ENCODE measurements around the gene FBN1.

Gene FBN1

GRCh38 chr15:48406911-48407310, 238.6 kb downstream of the FBN1 start:
- no peak for DNase-seq (ENCODE audit: low read depth in 3 of 3, low spot score in 1 of 3)

DNA sequence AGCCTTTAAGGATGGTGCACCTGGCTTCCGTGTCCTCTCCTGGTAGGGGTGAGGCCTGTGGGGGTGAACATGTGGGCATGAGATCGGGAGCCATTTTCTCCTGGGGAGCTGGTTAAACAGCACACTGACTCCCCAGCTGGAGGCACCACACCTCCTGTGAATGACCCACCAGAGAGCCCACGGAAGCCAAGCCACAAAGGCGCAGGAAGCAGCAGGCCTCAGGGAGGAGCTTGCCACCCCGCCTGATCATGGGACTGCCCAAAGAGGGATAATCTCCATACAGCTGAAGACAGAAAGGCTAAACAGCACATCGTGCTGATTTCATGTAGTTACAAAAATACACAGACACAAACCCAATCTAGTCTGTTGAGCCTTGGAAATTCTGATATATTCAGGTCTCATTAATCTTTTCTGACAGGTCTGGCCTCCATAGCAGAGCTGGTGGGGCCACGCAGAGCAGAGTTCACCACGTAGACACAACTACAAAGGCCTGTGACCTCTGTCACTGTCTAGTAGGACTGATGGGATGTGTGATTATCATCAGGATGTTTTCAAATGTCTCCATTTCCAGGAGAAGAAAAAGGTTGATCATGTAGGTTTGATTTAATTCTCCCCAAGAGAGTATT, 239.1 kb downstream of the FBN1 start:
- DNase-seq (ENCODE audit: low read depth in 3 of 3, low spot score in 1 of 3), result no peak

- DNase-seq (ENCODE audit: low read depth in 3 of 3, low spot score in 1 of 3), result no peak
Observed at GRCh38 chr15:48402427-48403177, 242.9 kb downstream of the FBN1 start.

DNA sequence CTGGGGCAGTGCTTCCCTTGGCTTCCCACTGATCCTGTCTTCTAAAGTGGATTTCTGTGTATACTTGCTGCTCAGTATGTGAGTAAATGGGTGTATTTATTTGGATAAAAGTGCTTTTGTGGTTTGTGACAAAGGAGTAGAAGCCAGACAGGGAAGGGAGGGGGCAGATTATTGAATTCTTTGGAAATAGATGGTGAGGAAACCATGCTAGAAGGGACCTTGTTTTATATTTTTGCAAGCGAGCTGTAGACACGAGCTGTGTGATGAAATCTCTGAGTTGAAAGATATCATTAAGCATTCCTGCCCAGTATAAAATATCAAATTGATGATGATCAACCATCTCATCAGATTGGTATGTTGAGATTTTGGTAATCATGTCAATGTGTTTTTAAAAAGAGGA, 245.4 kb downstream of the FBN1 start:
- no peak for DNase-seq (ENCODE audit: low read depth in 3 of 3, low spot score in 1 of 3)

GRCh38 chr15:48397841-48398240, 247.7 kb downstream of the FBN1 start:
- no peak for DNase-seq (ENCODE audit: low read depth in 3 of 3, low spot score in 1 of 3)

- DNase-seq (ENCODE audit: low read depth in 3 of 3, low spot score in 1 of 3), result no peak
Observed at GRCh38 chr15:48396020-48396419, 249.5 kb downstream of the FBN1 start.

DNA sequence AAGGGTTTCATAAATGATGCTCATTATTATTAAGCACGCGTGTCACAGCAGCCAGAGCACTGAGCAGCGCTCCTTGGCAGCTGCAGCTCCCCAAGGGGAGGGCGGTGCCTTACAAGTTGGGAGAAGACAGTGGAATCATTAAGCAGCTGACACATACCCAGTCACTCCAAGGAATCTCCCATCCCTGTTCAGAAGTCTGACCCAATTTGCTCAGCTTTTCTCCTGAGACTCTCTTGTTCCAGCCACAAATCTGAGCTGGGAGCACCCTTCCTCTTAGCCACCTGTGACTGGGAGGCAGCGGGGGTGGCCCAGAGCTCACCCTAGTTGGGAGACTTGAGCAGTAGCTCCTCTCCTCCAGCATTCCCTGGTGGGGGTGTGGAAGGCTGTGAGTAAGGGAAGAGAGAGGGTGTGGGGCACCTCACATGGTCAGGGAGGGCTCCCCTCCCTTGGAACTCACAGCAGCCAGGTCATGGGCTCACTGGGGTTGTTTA, 249.9 kb downstream of the FBN1 start:
- no peak for DNase-seq (ENCODE audit: low read depth in 3 of 3, low spot score in 1 of 3)

DNA sequence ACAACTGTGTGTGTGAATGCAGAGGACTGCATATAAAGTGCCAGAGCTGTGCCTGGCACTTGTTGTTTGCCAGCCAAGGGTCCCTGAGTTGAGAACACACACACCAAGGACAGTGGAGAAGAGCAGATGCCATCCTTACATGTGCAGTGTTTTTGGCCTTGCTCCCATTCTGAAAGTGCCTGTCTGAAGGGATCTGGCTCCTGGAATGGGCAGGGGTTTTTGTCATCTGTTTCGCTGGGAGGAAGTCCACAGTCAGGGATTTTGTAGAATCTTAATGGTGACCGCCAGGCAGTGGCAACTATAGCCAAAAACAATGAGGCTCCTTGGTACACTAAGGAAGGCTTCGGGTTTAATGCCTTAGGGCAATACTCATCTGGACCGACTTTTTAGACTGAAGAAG, 250.5 kb downstream of the FBN1 start:
- DNase-seq (ENCODE audit: low read depth in 3 of 3, low spot score in 1 of 3), result no peak

- DNase-seq (ENCODE audit: low read depth in 3 of 3, low spot score in 1 of 3), result no peak
Observed at GRCh38 chr15:48393645-48394506, 251.6 kb downstream of the FBN1 start.

DNA sequence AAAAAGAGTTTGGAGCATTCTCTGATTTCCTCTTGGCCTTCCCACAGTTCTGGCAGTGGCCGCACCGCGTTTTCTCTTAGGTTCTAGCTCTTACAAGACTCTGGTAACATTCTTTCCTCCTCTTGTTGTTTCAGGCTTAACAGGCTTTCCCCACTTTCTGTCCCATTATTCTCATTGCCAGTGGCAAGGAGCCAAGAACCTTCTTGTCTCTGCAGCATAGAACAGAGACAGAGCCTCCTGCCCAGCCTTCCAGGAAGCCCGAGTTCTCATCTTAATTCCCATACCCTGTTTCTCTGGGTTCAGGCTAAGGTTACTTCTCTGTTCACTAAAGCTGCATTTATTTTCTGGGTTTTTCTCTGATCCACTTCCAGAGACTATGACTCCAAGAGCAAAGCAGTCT, 253.2 kb downstream of the FBN1 start:
- DNase-seq (ENCODE audit: low read depth in 3 of 3, low spot score in 1 of 3), result no peak

DNA sequence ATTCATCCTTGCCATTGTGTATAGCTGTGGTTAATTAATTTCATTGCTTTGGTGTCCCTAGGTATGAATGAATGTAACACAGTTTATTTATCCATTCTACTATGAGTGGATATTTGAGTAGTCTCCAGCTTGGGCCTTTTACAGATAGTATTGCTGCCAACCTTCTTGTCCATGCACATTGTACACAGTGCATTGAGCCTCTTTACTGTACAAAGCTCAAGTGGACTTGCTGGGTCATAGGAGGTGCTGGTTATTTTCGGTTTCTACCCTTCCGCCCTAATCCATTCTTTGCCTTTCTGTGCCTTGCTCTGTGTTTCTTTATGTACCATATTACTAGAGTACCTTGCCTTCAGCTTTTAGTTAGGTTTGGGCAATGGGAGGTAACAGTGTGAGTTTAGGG, 253.6 kb downstream of the FBN1 start:
- DNase-seq (ENCODE audit: low read depth in 3 of 3, low spot score in 1 of 3), result no peak

DNA sequence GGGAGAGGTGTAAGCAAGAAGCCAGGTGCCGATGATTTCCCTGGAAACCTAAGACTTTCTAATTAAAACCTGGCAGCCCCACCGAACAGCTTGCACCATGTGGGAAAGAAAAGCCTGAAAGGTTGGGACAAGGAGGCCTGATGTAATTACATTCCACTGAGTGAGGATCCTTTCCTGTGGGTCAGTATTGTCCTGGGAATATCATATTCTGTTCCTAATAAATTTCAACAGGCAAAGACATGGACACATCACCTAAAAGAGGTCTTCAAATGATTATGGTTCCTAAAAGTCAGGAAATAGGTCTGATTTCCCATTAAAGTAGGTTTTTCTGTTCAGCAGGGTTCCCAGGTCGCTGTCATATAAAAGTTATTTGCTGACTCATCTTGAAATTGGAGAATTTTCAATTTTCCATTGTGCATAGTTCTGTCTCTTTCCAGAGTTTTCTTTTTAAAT, 255.8 kb downstream of the FBN1 start:
- no peak for DNase-seq (ENCODE audit: low read depth in 3 of 3, low spot score in 1 of 3)

- no peak for DNase-seq (ENCODE audit: low read depth in 3 of 3, low spot score in 1 of 3)
Observed at GRCh38 chr15:48388910-48389309, 256.6 kb downstream of the FBN1 start.

DNA sequence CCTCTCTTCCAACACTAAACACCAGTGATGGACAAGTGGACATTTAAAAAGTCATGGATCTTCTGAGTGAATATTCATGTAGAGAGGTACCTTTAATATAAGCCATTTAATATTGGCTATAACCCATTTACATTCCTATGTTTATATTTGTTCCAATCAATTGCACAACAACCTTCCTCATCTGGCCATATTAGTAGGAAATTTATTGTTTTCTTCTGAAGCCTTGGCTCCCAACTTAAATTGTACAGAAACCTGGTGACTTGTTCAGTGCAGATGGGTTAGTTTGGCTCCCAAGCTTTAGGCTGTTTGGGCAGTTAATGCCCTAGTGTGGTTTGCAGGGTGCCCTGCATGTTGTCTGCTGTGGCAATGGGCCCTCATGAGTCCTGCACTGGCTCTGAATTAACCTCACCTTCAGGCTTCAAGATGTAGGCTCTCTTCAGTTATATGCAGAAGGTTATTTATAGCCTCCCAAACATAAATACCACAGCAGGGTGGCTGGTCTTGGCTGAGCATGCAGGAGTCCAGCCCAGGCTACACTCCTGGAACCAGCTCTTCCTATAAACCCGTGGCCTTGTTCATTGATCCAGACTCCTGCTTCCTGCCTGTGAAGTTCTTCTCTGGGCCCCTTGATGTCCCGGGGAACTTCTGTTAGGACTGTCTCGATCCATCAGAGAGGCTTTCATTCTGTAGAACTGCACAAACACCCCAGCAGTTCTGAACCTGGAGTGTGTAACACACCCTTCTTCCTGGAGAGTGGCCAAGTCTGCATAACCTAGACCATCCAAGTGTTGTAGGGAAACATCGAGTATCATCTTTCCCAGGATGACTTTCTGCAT, 257.3 kb downstream of the FBN1 start:
- no peak for DNase-seq (ENCODE audit: low read depth in 3 of 3, low spot score in 1 of 3)

DNA sequence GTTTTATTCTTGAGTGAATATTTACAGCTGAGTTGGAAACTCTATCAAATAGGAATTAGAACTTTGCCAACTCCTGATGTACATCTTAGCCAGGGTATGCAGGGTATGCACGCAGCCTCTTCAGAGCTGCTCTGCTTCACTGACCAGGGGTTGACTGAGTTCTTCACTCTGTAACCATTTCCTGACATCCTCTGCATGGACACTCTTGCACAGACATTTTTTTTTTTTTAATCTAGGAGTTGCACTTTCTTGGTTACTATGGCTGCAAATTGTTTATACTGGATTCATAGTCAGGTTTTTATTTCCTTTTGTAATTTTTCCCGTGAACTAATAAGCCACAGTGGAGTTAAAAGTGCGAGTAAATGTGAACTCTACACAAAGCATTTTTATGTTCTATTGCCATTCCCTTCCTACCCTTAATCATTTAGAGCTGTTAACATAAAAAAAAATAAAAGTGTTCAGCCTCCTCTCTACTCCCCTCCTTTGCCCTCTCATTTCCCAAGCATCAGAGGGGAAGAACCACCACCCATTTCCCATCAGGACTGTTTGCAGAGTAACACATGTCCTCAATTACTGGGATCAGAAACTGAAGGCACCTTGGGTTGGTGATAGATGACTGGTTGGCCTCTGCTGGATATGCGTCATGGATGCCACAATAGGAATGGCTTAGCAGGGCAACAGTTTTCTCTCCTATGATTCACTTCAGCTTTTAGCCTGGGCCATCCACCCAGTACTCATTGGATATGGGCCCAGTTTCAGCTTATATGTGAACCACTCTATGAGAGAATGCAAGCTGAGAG, 260.3 kb downstream of the FBN1 start:
- no peak for DNase-seq (ENCODE audit: low read depth in 3 of 3, low spot score in 1 of 3)

DNA sequence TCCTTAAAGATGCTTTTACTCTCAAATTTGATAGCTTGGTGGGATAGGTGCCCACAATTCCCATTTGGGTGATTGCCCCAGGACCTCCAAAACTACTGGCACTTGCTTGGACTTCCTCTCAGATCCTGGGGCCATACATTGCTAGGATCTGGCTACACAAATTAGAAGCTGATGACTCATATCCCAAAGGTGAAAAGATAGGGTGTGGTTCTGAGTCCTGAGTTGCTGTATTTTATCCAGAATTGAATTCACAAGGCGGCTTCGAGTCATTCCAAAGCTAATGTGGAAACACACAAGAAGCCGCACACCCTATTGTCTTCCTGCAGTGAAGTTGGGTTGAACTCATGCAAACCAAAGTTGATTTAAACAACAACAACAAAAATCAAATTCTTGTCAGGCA, 260.9 kb downstream of the FBN1 start:
- no peak for DNase-seq (ENCODE audit: low read depth in 3 of 3, low spot score in 1 of 3)

GRCh38 chr15:48383031-48383430, 262.5 kb downstream of the FBN1 start:
- DNase-seq (ENCODE audit: low read depth in 3 of 3, low spot score in 1 of 3), result no peak

DNA sequence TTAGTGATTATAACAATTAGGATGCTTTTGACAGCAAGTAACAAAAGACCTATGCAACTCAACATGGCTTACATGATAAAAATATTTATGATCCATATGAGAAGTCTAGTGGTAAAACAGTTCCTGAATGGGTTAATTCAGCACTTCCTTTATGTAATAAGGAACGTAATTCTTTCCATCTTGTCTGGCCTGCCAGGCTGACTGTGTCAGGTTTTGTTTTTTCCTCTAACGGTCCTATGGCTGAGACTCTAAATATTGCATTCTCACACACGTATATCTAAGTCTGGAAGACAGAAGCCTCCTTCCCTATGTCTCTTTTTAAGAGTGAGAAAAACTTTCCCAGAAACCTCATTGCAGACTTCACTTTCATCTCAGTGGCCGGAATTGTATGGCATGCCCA, 263.6 kb downstream of the FBN1 start:
- DNase-seq (ENCODE audit: low read depth in 3 of 3, low spot score in 1 of 3), result no peak

DNA sequence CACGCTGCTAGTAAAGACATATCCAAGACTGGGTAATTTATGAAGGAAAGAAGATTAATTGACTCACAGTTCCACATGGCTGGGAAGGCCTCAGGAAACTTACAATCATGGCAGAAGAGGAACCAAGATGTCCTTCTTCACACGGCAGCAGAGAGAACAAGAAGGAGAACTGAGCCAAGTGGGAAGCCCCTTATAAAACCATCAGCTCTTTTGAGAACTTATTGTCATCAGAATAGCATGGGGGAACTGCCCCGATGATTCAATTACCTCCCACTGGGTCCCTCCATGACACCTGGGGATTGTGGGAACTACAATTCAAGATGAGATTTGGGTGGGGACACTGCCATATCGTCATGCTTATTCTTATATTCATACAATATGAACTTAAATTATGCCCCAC, 265.3 kb downstream of the FBN1 start:
- no peak for DNase-seq (ENCODE audit: low read depth in 3 of 3, low spot score in 1 of 3)

GRCh38 chr15:48375767-48376166, 269.7 kb downstream of the FBN1 start:
- no peak for DNase-seq (ENCODE audit: low read depth in 3 of 3, low spot score in 1 of 3)
